GM23248 (cell line): ENCODE measurements around the gene BZW1.

Experiments used
- EZH2 ChIP-seq: fragments of 200-600 bp; sonication (generic); IDR thresholded peaks from 2 replicates; pipeline ENCODE4 v1.6.1; 2018; ENCODE audit warnings: antibody characterized with exemption, mild to moderate bottlenecking; ENCODE audit not compliant: insufficient read depth, poor library complexity, severe bottlenecking
- EZH2phosphoT487 ChIP-seq: fragments of 200-600 bp; sonication (generic); IDR thresholded peaks from 2 replicates; pipeline ENCODE4 v1.6.1; 2018; ENCODE audit warnings: antibody characterized with exemption, moderate library complexity, mild to moderate bottlenecking, low read depth; ENCODE audit not compliant: insufficient read depth

- TF ChIP-seq EZH2 = no peak
- TF ChIP-seq EZH2phosphoT487 = no peak
Observed at GRCh38 chr2:200863782-200864175, 52.1 kb downstream of the BZW1 start.
